CD14-positive monocyte (primary cell): ENCODE data around the gene KLHL22. TPM values are rescaled to one million over a fixed set of nuclear protein-coding genes. Genes with fewer than 3 reads are reported as not detected.

Experiments used
- DNase-seq, 3 donors: peaks; one replicate each; pipeline ENCODE4 v3.0.0-alpha.2; 2011 to 2022
- H2AFZ ChIP-seq: 2 replicates; pipeline ENCODE4 v1.6.0; 2012; ENCODE audit warnings: mild to moderate bottlenecking, low read depth, low read length, inconsistent platforms; ENCODE audit not compliant: insufficient read depth, poor library complexity, severe bottlenecking
- H3K27ac ChIP-seq, 2 donors: 1 replicate in 1 of 2; 2 replicates in 1 of 2; pipeline ENCODE4 v1.5.1; 2012 to 2013; ENCODE audit warnings: low read length in 2 of 2, control low read depth in 1 of 2, inconsistent platforms in 1 of 2, low read depth in 1 of 2, mild to moderate bottlenecking in 1 of 2
- H3K27me3 ChIP-seq, 2 donors: one replicate each; pipeline versions ENCODE4 v1.6.0 to v1.6.1; 2011 to 2013; ENCODE audit warnings: low read length in 2 of 2; ENCODE audit not compliant: control insufficient read depth in 2 of 2, insufficient read depth in 2 of 2
- H3K36me3 ChIP-seq, 2 donors: replicated peaks in 1 of 2; 1 replicate in 1 of 2; 2 replicates in 1 of 2; pipeline versions ENCODE4 v1.5.1 to v1.6.1; 2012 to 2013; ENCODE audit warnings: low read length in 2 of 2, control low read depth in 1 of 2, inconsistent platforms in 1 of 2, mild to moderate bottlenecking in 1 of 2; ENCODE audit not compliant: insufficient read depth in 2 of 2, control insufficient read depth in 1 of 2
- H3K4me1 ChIP-seq, 2 donors: 1 replicate in 1 of 2; 2 replicates in 1 of 2; pipeline versions ENCODE4 v1.5.1 to v1.6.1; 2012 to 2013; ENCODE audit warnings: low read length in 2 of 2, control low read depth in 1 of 2, inconsistent platforms in 1 of 2, mild to moderate bottlenecking in 1 of 2, moderate library complexity in 1 of 2; ENCODE audit not compliant: insufficient read depth in 2 of 2, control insufficient read depth in 1 of 2
- H3K4me2 ChIP-seq: replicated peaks from 2 replicates; pipeline ENCODE3; 2012; ENCODE audit warnings: low read length, moderate library complexity, mild to moderate bottlenecking; ENCODE audit not compliant: poor library complexity, severe bottlenecking; ENCODE audit errors: extremely low read depth
- H3K4me3 ChIP-seq, 3 experiments: fragments of 200-600 bp in 1 of 3; sonication (generic) in 1 of 3; replicated peaks in 1 of 3; 1 replicate in 2 of 3; 2 replicates in 1 of 3; pipeline ENCODE4 v1.5.1; 2011 to 2013; ENCODE audit warnings: low read length in 3 of 3, mild to moderate bottlenecking in 3 of 3, control low read depth in 2 of 3, low read depth in 2 of 3, inconsistent platforms in 1 of 3, moderate library complexity in 1 of 3
- H3K79me2 ChIP-seq: 2 replicates; pipeline ENCODE4 v1.6.0; 2012; ENCODE audit warnings: mild to moderate bottlenecking, control low read depth, inconsistent platforms, low read length, moderate library complexity; ENCODE audit not compliant: insufficient read depth
- H3K9ac ChIP-seq: 2 replicates; pipeline ENCODE4 v1.6.0; 2017; ENCODE audit warnings: low read length, mild to moderate bottlenecking; ENCODE audit not compliant: insufficient read depth, poor library complexity, severe bottlenecking
- H3K9me3 ChIP-seq, 2 donors: replicated peaks in 1 of 2; 1 replicate in 1 of 2; 2 replicates in 1 of 2; pipeline versions ENCODE4 v1.5.1 to v1.6.1; 2012 to 2013; ENCODE audit warnings: low read length in 2 of 2, control low read depth in 1 of 2; ENCODE audit not compliant: control insufficient read depth in 1 of 2, insufficient read depth in 1 of 2
- H4K20me1 ChIP-seq: 2 replicates; pipeline ENCODE4 v1.6.0; 2012; ENCODE audit warnings: mild to moderate bottlenecking, low read length, control low read depth, moderate library complexity; ENCODE audit not compliant: insufficient read depth
- H3K27ac Mint-ChIP-seq, 7 donors: one replicate each; pipeline ENCODE4 v1.8.0; 2020; ENCODE audit warnings: mild to moderate bottlenecking in 7 of 7, mixed read lengths in 7 of 7, moderate library complexity in 6 of 7, inconsistent platforms in 2 of 7
- H3K27me3 Mint-ChIP-seq, 3 donors: one replicate each; pipeline ENCODE4 v1.8.0; 2021 to 2022; ENCODE audit warnings: low read depth in 3 of 3, mild to moderate bottlenecking in 3 of 3, mixed read lengths in 3 of 3, moderate library complexity in 3 of 3, inconsistent platforms in 1 of 3
- H3K36me3 Mint-ChIP-seq, 2 donors: one replicate each; pipeline ENCODE4 v1.8.0; 2020; ENCODE audit warnings: mixed read lengths in 2 of 2, inconsistent platforms in 1 of 2, mild to moderate bottlenecking in 1 of 2
- H3K4me1 Mint-ChIP-seq: one replicate; pipeline ENCODE4 v1.8.0; 2020; ENCODE audit warnings: mild to moderate bottlenecking, mixed read lengths
- H3K4me3 Mint-ChIP-seq, 2 donors: one replicate each; pipeline ENCODE4 v1.8.0; 2020; ENCODE audit warnings: mild to moderate bottlenecking in 2 of 2, mixed read lengths in 2 of 2, moderate library complexity in 1 of 2
- H3K9me3 Mint-ChIP-seq, 7 donors: one replicate each; pipeline ENCODE4 v1.8.0; 2020 to 2022; ENCODE audit warnings: mixed read lengths in 7 of 7, mild to moderate bottlenecking in 6 of 7, moderate library complexity in 6 of 7, inconsistent platforms in 2 of 7
- WGBS: methylation state at CpG from one replicate; pipeline ENCODE4 v1.1.5; 2013; ENCODE audit warnings: missing lambda C conversion rate; ENCODE audit not compliant: insufficient coverage; 5-methylcytosine and 5-hydroxymethylcytosine counted together
- intact Hi-C, 2 donors: fragments of 100-400 bp; cut with micrococcal nuclease; formaldehyde crosslinking; loops; one replicate each; pipeline versions ENCODE4 v1.15.0 to v1.15.1; 2023
- polyA plus RNA-seq, 3 donors: library from polyadenylated mRNA; depleted of rRNA in 1 of 3; unstranded in 2 of 3; stranded (reverse) in 1 of 3; fragments of 300-500 nt in 2 of 3; fragments of >200 nt in 1 of 3; fragmentation: Illumina TruSeq in 2 of 3; gene quantifications; 1 replicate in 2 of 3; 2 replicates in 1 of 3; pipeline ENCODE4 v1.2.3, GENCODE V29; 2012 to 2021
- TF ChIP-seq, protein P1 (sequence below): fragments of 200-600 bp; IDR thresholded peaks from one replicate; pipeline ENCODE4 v1.8.0; 2022; ENCODE audit warnings: antibody characterized with exemption, mild to moderate bottlenecking

Gene KLHL22
- polyA plus RNA-seq, 3 donors: 7.8 to 15.6 (median 9.2) TPM

DNA sequence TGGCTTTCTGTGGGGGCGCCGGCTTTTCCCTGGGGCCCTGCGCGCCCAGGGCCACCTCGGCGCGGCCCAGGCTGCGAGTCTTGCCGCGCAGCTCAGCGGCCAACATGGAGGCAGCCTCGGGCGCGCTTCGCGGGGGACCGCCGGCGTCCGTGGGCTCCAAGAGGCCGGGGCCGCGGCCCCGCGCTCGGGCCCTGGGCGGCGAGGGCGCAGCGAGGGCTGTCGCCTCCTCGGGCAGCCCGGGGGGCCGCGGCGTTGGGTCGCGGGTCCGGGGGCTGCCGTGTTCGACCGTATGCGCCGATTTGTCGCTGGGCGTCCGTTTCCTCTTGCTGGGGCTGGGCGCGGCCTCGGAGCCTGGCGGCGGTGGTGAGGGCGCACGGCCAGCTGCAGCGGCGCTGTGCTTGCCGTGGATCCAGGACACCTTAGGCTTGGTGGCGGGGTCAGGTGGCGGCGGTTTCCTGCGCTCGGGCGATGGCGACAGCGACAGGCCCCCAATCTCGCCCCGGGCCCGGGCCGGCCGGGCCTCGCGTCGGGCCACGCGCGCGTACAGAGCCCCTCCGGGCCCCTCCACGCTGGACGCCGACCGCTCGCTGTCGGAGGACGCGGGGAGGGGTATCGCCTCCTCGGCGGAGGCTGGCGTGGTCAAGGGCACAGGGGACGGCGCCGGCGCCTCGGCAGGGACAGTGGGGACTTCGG is 69.9 kb downstream of the KLHL22 start:
- H3K36me3 ChIP-seq: no peaks in the 10 kb centered on the region
- 8% methylated on average over 96 of the region's 96 CpGs for WGBS
- peaks cover 0 to 9% (median 2%) of the 10 kb centered on the region in 7 donors for H3K9me3 Mint-ChIP-seq
- H3K4me3 Mint-ChIP-seq: peak overlapping the region; percentile 24 to 68
- H3K4me2 ChIP-seq: peak overlapping the region; percentile 70
- no peak overlapping the region for H2AFZ ChIP-seq
- H3K36me3 Mint-ChIP-seq: peaks cover 2 to 14% of the 10 kb centered on the region in 2 donors
- peaks cover 20 to 38% of the 10 kb centered on the region in 2 donors for H3K4me1 ChIP-seq
- peaks cover 9% of the 10 kb centered on the region for H4K20me1 ChIP-seq
- H3K27me3 ChIP-seq: peaks cover 15 to 70% of the 10 kb centered on the region in 2 donors
- peak overlapping the region in 1 of 3 experiments; percentile 58 for H3K4me3 ChIP-seq
- TF ChIP-seq, protein P1, sequence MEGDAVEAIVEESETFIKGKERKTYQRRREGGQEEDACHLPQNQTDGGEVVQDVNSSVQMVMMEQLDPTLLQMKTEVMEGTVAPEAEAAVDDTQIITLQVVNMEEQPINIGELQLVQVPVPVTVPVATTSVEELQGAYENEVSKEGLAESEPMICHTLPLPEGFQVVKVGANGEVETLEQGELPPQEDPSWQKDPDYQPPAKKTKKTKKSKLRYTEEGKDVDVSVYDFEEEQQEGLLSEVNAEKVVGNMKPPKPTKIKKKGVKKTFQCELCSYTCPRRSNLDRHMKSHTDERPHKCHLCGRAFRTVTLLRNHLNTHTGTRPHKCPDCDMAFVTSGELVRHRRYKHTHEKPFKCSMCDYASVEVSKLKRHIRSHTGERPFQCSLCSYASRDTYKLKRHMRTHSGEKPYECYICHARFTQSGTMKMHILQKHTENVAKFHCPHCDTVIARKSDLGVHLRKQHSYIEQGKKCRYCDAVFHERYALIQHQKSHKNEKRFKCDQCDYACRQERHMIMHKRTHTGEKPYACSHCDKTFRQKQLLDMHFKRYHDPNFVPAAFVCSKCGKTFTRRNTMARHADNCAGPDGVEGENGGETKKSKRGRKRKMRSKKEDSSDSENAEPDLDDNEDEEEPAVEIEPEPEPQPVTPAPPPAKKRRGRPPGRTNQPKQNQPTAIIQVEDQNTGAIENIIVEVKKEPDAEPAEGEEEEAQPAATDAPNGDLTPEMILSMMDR: no peak
- H3K27ac Mint-ChIP-seq: no peak overlapping the region
- H3K4me1 Mint-ChIP-seq: peaks cover 22% of the 10 kb centered on the region
- DNase-seq: no peak
- no peak overlapping the region for H3K9ac ChIP-seq
- intact Hi-C loops: loop anchor here in 1 of 2 donors (5.0 kb wide), 1 partner anchor 277 kb away; no protein-coding TSS in a partner anchor
- peaks cover 5 to 22% of the 10 kb centered on the region in 2 donors for H3K9me3 ChIP-seq
- H3K79me2 ChIP-seq: no peaks in the 10 kb centered on the region
- H3K27ac ChIP-seq: no peak overlapping the region
- H3K27me3 Mint-ChIP-seq: peaks cover 46 to 64% (median 51%) of the 10 kb centered on the region in 3 donors

DNA sequence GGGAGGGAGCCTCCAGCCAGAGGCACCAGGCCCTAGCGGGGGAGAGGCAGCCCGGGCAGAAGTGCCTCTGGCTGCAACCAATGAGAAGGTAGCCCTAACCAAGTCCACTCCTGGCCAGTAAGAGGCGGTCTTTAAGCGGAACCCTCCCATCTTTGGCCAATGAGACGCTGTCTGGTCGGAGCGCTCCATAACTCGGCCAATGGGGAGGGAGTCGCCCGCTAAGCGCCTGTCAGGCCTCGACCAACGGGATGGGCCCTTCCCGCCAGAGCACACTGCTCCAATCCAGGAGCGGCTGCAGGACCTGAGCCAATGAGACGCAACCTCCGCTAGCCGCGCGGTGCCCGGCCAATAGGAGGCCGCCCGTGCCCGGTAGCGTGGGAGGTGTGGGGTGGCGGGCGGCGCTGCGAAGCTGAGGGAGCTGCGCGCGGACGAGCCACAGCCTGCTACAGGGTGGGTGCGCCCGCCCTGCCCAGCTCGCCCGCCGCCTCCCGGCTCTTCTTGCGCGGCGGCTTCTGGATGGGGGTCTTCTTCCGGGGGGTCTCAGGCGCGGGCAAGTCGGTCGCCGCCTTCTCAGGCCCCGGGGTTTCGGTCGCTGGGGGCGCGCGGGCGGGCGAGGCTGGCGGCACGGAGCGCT is 70.5 kb downstream of the KLHL22 start:
- peaks cover 2 to 14% of the 10 kb centered on the region in 2 donors for H3K36me3 Mint-ChIP-seq
- 34% methylated on average over 58 of the region's 59 CpGs for WGBS
- Histone ChIP-seq H3K9ac (no peak overlapping the region), H3K4me2 (peak overlapping the region; percentile 70), H3K27ac (no peak overlapping the region), H3K4me3 (peak overlapping the region in 1 of 3 experiments; percentile 58), H3K27me3 (peaks cover 9 to 64% of the 10 kb centered on the region in 2 donors), H3K79me2 (no peaks in the 10 kb centered on the region), H3K36me3 (no peaks in the 10 kb centered on the region), H4K20me1 (peaks cover 4% of the 10 kb centered on the region), H2AFZ (no peak overlapping the region), H3K9me3 (peaks cover 5 to 17% of the 10 kb centered on the region in 2 donors), H3K4me1 (peaks cover 14 to 32% of the 10 kb centered on the region in 2 donors)
- H3K4me1 Mint-ChIP-seq: peaks cover 17% of the 10 kb centered on the region
- peaks cover 0 to 8% (median 2%) of the 10 kb centered on the region in 7 donors for H3K9me3 Mint-ChIP-seq
- H3K27ac Mint-ChIP-seq: no peak overlapping the region
- peaks cover 39 to 58% (median 47%) of the 10 kb centered on the region in 3 donors for H3K27me3 Mint-ChIP-seq
- H3K4me3 Mint-ChIP-seq: peak overlapping the region in 1 of 2 donors; percentile 80
- TF ChIP-seq, protein P1: no peak
- DNase-seq: no peak
- intact Hi-C loops: loop anchor here (5.0 kb wide), 2 partner anchors 72 to 277 kb away; partner anchors contain the start of gene KLHL22 (in 1 of the 2)
